ENCODE measurements around the gene PSAPL1. TPM values are rescaled to one million over a fixed set of nuclear protein-coding genes. Genes with fewer than 3 reads are reported as not detected.

PSAPL1 gene
- total RNA-seq, 2 experiments from 2014 or later, result not detected

DNA sequence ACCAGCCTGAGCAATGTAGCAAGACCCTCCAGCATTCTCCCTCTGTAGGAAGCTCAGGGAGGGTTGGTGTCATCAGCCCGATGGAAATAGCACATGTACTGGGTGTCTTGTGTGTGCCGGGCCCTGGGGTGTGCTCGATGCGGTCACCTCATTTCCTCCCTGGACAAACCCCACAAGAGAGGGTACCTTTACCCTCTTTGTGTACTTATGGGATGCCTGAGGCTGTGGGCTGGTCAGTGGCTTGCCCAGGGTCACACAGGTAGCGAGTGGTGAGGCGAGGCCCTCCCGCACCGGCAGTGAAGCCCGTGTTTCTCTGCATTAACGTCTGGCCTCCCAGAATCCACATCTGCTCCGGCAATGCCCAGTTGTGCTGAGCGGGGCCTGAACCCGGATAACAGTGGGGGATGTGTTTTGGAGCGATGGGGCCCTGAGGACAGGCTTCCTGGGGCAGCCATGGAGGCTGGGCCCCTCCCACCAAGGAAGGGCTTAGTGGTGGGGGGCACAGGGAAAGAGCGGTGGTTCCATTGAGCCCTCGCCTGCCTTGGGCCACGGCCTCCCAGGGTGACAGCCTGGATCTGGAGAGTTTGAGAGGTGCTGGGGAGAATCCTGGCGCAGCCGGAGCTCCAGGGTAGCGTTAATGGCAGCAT is 8.1 kb downstream of the PSAPL1 start:
- DNase-seq, result no peak
- intact Hi-C loops (cut with micrococcal nuclease), result no loop called here
- ChIA-PET CTCF (no interaction called here), POLR2A (no interaction called here)
- Mint-ChIP-seq H3K27me3 (peaks cover 1% of the 10 kb centered on the region), H3K36me3 (no peaks in the 10 kb centered on the region), H3K4me3 (no peak overlapping the region), H3K9me3 (no peaks in the 10 kb centered on the region), H3K4me1 (ENCODE audit: low read depth) (no peaks in the 10 kb centered on the region), H3K27ac (no peak overlapping the region)

DNA sequence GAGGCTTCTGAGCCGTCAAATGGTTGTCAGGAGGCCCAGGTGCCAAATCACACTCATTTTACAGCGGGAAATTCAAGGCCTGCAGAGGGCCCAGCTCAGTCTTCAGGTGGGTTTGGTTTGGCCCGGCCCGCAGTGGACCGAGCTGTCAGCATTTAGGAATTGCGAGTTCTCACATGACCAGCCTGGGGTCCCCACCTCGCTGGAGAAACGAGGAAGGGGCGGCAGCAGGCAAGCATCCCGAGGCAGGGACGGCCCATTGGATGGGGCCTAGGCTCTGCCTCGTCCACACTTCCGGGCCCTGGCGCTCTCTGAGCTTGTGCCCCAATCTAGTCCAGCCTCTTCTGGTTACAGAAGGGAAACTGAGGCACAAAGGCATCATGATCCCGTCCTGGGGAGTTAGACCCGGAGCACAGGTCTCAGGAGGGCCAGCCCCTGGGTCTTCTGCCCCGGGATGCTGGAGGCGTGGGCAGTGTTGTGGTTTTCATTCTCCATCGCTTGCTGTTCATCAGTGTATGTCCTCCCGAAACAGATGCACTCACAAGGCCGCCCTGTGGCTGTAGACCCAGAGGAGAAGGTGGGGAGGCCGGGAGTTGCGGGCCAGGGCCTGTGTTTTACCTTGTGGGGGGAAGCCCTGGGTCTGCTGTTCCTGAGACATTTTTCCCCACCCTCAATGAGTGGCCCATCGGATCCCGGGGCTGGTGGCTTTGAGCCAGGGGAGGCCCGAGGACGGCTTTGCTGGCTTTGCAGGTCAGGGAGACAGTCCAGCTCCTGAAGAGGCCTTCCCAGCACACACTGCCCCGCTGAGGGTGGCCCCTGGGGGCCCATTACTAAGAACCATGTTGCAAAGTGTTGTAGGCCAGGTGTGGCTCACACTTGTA is 8.9 kb downstream of the PSAPL1 start:
- no peak overlapping the region for H3K4me3 Mint-ChIP-seq
- POLR2A ChIA-PET, result no interaction called here
- intact Hi-C loops (cut with micrococcal nuclease), result no loop called here
- no peaks in the 10 kb centered on the region for H3K36me3 Mint-ChIP-seq
- no peak for DNase-seq
- no peak overlapping the region for H3K27ac Mint-ChIP-seq
- H3K4me1 Mint-ChIP-seq (ENCODE audit: low read depth), result no peaks in the 10 kb centered on the region
- H3K27me3 Mint-ChIP-seq, result peaks cover 1% of the 10 kb centered on the region
- H3K9me3 Mint-ChIP-seq, result no peaks in the 10 kb centered on the region
- CTCF ChIA-PET, result no interaction called here

DNA sequence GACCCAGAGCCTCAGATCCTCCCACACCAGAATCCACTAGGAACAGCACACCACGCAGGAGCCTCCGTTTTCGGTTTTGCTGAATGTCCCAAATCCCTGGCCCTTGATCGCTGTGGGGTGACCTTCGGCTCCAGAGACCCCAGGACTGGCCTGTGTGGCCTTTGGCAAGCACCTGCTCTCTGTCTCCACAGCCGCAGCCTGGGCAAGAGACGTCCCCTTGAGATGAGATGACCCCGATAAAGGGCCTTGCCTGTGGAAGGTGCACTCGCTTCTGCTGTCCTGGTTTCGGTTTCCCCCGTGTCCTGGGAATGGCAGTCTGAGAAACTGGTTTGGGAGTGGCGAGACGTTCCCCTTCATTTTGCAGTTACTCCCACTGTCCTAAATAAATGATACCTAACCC is 9.6 kb downstream of the PSAPL1 start:
- CTCF ChIA-PET, result no interaction called here
- Mint-ChIP-seq H3K27me3 (peaks cover 1% of the 10 kb centered on the region), H3K4me3 (no peak overlapping the region), H3K36me3 (no peaks in the 10 kb centered on the region), H3K9me3 (no peaks in the 10 kb centered on the region), H3K27ac (no peak overlapping the region), H3K4me1 (ENCODE audit: low read depth) (no peaks in the 10 kb centered on the region)
- no peak for DNase-seq
- intact Hi-C loops (cut with micrococcal nuclease), result no loop called here
- POLR2A ChIA-PET, result no interaction called here

DNA sequence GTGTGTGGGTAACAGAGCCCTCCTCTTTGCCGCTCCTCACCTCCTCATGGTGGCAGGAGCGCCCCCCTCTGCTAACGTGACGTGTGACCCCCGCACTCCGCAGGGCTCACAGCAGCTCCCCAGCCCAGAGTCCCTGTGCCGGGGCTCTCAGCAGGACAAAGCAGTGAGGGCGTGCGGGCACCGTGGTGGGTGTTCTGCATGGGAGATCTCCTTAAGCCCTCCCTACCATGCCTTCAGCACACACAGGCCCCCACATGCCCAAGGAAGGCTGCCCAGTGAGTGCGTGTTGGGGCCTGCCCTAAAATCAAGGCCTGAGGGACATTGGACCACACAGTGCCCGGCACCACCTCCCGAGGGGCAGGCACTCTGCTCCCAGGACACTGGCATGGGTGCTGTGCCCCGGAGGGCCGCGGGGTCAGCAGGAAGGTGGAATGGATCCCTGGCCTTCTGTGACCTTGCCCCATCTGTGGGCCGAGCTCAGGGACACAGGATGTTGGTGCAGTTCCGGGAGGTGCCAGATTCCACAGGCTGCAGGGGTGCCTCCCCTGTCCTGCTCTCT is 10.1 kb downstream of the PSAPL1 start:
- no peaks in the 10 kb centered on the region for H3K36me3 Mint-ChIP-seq
- intact Hi-C loops (cut with micrococcal nuclease), result no loop called here
- H3K4me3 Mint-ChIP-seq, result no peak overlapping the region
- H3K27me3 Mint-ChIP-seq, result peaks cover 1% of the 10 kb centered on the region
- no peak overlapping the region for H3K27ac Mint-ChIP-seq
- CTCF ChIA-PET, result no interaction called here
- POLR2A ChIA-PET, result no interaction called here
- no peaks in the 10 kb centered on the region for H3K4me1 Mint-ChIP-seq (ENCODE audit: low read depth)
- no peaks in the 10 kb centered on the region for H3K9me3 Mint-ChIP-seq
- no peak for DNase-seq

DNA sequence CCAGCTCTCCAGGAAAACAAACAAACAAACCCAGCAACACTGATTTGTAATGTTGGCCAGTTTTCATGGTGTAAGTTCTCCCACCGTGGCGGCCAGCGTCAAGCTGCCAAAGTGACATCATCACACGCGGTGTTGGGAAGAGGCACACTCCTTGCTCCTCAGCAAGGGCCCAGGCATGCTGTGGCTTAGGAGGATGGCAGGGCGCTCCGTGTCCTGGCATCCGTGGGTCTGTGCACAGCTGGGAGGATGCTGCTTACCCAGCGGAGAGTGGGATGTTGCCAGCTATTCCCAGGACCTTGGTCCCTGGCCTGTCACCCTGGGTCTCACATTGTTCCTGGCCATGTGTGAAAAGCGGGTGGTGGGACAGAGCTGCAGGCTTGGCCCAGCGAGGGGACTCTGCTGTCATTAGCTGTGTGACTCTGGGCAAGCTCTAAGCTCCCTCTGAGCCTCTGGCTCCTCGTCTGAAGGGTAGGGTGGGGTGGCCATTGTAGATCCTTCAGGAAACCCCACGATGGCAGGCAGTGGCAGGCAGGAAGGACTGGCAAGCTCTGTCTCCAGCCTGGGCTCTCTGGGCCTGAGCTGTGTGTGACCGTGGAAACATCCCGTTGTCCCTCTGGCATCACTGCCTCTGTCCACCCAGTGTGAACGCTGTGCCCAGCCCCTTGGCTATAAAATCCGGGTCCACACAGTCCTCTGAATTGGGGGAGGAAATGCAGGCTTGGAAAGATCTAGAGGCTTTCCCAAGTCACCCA is 10.8 kb downstream of the PSAPL1 start:
- CTCF ChIA-PET, result no interaction called here
- peaks cover 1% of the 10 kb centered on the region for H3K27me3 Mint-ChIP-seq
- no peak for DNase-seq
- POLR2A ChIA-PET, result no interaction called here
- no peaks in the 10 kb centered on the region for H3K9me3 Mint-ChIP-seq
- H3K27ac Mint-ChIP-seq, result no peak overlapping the region
- intact Hi-C loops (cut with micrococcal nuclease), result no loop called here
- no peaks in the 10 kb centered on the region for H3K36me3 Mint-ChIP-seq
- no peaks in the 10 kb centered on the region for H3K4me1 Mint-ChIP-seq (ENCODE audit: low read depth)
- no peak overlapping the region for H3K4me3 Mint-ChIP-seq

DNA sequence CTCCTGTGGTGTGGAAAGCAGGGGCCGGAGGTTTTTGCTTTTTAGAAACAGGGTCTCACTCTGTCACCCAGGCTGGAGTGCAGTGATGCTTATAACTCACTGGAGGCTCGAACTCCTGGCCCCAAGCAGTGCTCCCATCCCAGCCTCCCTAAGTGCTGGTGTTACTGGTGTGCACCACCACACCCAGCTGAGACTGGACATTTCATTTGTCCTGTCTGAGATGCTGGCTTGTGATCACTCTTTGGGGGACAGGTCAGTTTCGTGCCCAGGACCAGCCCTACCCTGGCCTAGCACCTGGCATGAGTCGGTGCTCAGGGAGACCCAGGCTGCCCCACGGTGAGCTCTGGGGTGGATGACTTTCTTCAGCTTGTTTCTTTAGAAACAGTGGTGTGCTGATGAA is 11.3 kb downstream of the PSAPL1 start:
- H3K9me3 Mint-ChIP-seq, result peaks cover 4% of the 10 kb centered on the region
- intact Hi-C loops (cut with micrococcal nuclease), result no loop called here
- H3K27me3 Mint-ChIP-seq, result peaks cover 1% of the 10 kb centered on the region
- H3K27ac Mint-ChIP-seq, result no peak overlapping the region
- no peak overlapping the region for H3K4me3 Mint-ChIP-seq
- H3K36me3 Mint-ChIP-seq, result no peaks in the 10 kb centered on the region
- ChIA-PET POLR2A (no interaction called here), CTCF (no interaction called here)
- H3K4me1 Mint-ChIP-seq (ENCODE audit: low read depth), result no peaks in the 10 kb centered on the region
- no peak for DNase-seq

DNA sequence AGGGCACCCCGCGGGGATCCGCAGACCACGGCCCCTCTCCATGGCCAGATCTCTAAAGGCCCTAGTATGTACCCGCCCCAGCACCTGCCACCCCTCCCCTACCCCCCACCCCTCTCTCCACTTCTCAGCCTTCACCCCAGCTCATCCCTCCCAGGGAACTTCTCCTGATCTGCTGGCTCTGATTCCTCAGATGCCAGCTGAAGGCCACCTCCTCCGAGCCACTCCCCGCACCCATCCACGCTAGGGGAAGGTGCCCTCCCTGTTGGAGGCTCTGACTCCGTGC is 11.9 kb downstream of the PSAPL1 start:
- H3K36me3 Mint-ChIP-seq, result no peaks in the 10 kb centered on the region
- POLR2A ChIA-PET, result no interaction called here
- peaks cover 10% of the 10 kb centered on the region for H3K9me3 Mint-ChIP-seq
- H3K4me1 Mint-ChIP-seq (ENCODE audit: low read depth), result no peaks in the 10 kb centered on the region
- intact Hi-C loops (cut with micrococcal nuclease), result no loop called here
- DNase-seq, result no peak
- H3K27me3 Mint-ChIP-seq, result peaks cover 1% of the 10 kb centered on the region
- H3K4me3 Mint-ChIP-seq, result no peak overlapping the region
- H3K27ac Mint-ChIP-seq, result no peak overlapping the region
- CTCF ChIA-PET, result no interaction called here

DNA sequence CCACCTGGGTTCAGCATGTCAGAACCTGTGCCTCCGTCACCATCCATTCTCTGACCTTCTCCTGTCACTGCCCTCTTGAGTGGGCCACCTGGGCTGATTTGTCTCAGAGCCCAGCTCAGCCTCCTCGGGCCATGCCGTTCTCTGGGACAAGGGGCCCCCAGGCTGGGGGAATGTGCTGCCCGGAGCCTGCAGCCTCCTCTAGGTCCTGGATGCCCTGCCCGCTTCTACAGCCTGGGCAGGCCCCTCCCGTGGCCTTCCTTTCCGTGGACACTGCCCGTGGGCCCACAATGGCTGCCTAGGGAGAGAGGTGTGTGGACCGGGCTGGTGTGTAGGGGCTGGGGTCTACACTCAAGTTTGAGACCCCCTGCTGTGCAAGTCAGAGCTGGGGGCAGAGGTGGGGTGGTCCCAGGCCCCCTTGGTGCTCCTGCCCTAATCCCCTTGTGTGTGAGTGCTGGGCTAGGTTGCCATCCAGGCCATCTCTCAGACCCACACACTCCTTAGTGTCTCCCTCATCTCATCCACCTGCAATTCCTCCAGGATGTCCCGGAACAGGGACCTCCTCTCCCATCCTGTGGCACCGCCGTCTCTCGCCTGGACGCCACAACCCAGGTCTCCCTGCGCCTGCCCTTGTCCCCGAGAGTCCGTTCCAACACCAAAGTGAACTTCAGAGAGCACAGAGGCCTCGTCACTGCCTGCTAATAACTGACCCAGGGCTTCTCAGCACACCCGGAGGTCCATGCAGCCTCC is 12.4 kb downstream of the PSAPL1 start:
- H3K4me1 Mint-ChIP-seq (ENCODE audit: low read depth), result no peaks in the 10 kb centered on the region
- peaks cover 10% of the 10 kb centered on the region for H3K9me3 Mint-ChIP-seq
- H3K4me3 Mint-ChIP-seq, result no peak overlapping the region
- POLR2A ChIA-PET, result no interaction called here
- CTCF ChIA-PET, result no interaction called here
- no peak for DNase-seq
- intact Hi-C loops (cut with micrococcal nuclease), result no loop called here
- no peak overlapping the region for H3K27ac Mint-ChIP-seq
- H3K36me3 Mint-ChIP-seq, result no peaks in the 10 kb centered on the region
- H3K27me3 Mint-ChIP-seq, result no peaks in the 10 kb centered on the region

DNA sequence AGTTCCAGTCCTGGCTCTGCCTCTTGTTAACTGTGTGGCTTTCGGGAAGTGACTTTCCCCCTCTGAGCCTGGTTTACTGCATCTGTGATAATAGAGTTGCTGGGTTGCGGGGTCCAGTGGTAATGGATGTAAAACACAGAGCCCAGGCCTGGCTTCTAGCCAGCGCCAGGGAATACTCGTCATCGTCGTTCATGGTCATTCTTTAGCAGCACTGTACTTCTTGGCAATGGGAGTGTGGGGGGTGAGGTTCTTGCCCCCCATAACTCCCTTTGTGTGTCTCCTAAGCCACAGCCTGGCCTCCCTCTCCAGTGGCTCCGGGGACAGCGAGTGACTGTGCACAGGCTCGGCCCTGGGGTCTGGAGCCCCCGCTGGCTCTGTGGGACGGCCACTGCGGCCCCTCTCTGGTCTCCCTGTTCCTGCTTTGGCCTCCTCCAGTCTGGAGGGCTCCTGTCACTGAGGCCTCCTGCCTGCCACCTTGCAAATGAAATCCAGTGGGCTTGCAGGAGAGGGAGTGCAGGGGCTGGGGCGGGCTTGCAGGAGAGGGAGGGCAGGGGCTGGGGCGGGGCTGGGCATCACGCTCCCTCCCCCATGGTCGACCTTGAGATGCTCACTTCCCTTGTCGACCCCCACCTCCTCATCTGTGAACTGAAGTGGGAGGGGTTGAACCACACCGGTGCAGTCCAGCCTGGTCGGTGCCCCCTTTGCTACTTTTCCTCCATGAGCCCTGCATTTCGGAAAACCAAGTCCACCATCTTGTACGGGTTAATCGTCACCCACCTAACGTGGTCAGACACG is 13.2 kb downstream of the PSAPL1 start:
- CTCF ChIA-PET, result no interaction called here
- peaks cover 4% of the 10 kb centered on the region for H3K27me3 Mint-ChIP-seq
- intact Hi-C loops (cut with micrococcal nuclease), result no loop called here
- peaks cover 13% of the 10 kb centered on the region for H3K9me3 Mint-ChIP-seq
- POLR2A ChIA-PET, result no interaction called here
- H3K36me3 Mint-ChIP-seq, result no peaks in the 10 kb centered on the region
- no peak overlapping the region for H3K4me3 Mint-ChIP-seq
- no peaks in the 10 kb centered on the region for H3K4me1 Mint-ChIP-seq (ENCODE audit: low read depth)
- no peak overlapping the region for H3K27ac Mint-ChIP-seq
- DNase-seq, result no peak

DNA sequence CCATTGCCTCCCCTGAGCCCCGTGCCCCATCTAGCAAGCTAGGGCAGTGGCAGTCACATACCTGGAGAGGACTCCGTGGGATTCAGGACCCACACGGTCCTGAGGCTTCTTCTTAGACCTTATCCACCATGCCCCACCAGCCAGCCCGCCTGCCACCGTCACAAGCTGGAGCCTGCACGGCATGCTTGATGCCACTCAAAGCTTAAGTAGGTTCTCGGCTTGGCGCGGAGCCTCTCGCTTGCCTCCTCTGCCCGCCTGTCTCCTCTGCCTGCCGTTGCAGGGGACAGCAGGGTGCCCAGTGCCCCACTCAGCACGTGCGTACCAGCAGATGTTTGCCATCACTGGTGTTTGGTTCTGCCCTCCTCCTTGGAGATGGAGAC is 14.1 kb downstream of the PSAPL1 start:
- H3K36me3 Mint-ChIP-seq, result no peaks in the 10 kb centered on the region
- intact Hi-C loops (cut with micrococcal nuclease), result no loop called here
- H3K4me3 Mint-ChIP-seq, result no peak overlapping the region
- ChIA-PET CTCF (no interaction called here), POLR2A (no interaction called here)
- peaks cover 10% of the 10 kb centered on the region for H3K27me3 Mint-ChIP-seq
- no peak overlapping the region for H3K27ac Mint-ChIP-seq
- peak; percentile 3 for DNase-seq
- no peaks in the 10 kb centered on the region for H3K4me1 Mint-ChIP-seq (ENCODE audit: low read depth)
- H3K9me3 Mint-ChIP-seq, result peaks cover 15% of the 10 kb centered on the region

DNA sequence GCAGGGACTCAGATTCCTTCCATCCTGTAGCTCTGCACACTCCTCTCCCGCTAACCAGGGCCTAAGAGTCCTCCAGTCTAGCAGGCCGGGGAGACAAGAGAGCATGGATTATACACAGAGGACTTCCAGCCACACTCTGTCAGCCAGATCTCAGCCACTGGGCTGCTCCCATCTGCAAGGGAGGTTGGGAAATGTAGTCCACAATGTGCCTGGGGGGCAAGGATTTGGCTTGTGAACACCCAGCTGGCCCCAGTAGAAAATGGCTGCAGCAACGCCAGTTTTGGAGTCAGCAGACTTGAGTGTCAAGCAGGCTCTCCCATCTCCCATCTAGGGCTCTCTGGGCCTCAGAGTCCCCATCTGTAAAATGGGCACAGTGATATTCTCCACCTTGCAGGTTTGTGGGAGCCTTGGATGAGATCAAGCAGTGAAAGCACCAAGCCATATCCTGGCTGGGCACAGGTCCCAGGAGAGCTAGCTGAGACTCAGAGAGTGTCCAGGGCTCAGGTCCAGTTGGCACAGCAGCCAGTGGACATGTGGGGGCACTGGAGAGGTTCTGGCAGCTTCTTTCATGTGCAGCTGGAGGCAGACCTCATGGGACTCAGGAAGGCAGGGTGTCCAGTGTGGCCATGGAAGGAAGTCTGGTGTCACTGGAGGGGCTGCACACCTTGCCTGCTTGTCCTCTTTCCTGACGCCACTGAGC is 14.6 kb downstream of the PSAPL1 start:
- no peaks in the 10 kb centered on the region for H3K4me1 Mint-ChIP-seq (ENCODE audit: low read depth)
- no peaks in the 10 kb centered on the region for H3K36me3 Mint-ChIP-seq
- ChIA-PET POLR2A (no interaction called here), CTCF (no interaction called here)
- no peak overlapping the region for H3K4me3 Mint-ChIP-seq
- peaks cover 15% of the 10 kb centered on the region for H3K9me3 Mint-ChIP-seq
- peak; percentile 3 for DNase-seq
- H3K27me3 Mint-ChIP-seq, result peaks cover 11% of the 10 kb centered on the region
- no peak overlapping the region for H3K27ac Mint-ChIP-seq
- intact Hi-C loops (cut with micrococcal nuclease), result no loop called here
